GM18909 (cell line): ENCODE measurements around the gene TMEM259.

ENCODE experiments used
- ATAC-seq: cut with Tn5 transposase; IDR thresholded peaks from one replicate; pipeline ENCODE4 v1.9.1; 2021; ENCODE audit warnings: mild to moderate bottlenecking; ENCODE audit not compliant: unreplicated experiment, poor library complexity

TMEM259 gene

DNA sequence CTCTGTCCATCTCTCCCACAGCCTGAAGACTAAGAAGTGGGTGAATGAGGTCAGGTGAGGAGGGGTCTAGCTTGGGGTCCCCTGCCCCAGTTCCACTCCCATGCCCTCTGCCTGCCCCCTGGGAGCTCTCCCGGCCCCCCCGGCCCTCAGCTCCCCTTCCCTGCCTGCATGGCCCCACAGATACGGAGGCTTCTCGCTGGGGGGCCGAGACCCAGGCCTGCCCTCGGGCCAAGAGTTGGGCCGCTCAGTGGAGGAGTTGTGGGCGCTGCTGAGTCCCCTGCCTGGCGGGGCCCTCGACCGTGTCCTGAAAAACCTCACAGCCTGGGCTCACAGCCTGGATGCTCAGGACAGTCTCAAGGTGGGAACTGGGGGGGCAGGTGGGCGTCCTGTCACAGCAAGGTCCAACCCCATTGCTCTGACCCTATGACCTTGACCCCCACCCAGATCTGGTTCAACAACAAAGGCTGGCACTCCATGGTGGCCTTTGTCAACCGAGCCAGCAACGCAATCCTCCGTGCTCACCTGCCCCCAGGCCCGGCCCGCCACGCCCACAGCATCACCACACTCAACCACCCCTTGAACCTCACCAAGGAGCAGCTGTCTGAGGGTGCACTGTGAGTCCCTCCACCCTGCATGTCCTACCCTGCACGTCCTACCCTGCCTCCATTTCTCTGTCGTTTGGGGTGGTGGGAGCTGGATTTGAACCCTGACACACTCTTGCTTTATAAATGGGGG, 35.1 kb upstream of the TMEM259 start:
- no peak for ATAC-seq

DNA sequence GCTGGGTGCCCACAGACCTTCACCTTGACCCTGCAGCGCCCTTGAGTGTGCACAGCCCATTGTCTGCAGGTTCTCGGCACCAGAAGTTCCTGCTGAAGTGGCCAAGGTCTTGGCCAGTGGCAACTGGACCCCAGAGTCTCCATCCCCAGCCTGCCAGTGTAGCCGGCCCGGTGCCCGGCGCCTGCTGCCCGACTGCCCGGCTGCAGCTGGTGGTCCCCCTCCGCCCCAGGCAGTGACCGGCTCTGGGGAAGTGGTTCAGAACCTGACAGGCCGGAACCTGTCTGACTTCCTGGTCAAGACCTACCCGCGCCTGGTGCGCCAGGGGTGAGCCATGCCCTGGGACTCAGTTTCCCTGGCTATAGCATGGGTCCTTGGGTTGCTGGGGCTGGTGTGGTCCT, 34.1 kb upstream of the TMEM259 start:
- ATAC-seq = no peak

DNA sequence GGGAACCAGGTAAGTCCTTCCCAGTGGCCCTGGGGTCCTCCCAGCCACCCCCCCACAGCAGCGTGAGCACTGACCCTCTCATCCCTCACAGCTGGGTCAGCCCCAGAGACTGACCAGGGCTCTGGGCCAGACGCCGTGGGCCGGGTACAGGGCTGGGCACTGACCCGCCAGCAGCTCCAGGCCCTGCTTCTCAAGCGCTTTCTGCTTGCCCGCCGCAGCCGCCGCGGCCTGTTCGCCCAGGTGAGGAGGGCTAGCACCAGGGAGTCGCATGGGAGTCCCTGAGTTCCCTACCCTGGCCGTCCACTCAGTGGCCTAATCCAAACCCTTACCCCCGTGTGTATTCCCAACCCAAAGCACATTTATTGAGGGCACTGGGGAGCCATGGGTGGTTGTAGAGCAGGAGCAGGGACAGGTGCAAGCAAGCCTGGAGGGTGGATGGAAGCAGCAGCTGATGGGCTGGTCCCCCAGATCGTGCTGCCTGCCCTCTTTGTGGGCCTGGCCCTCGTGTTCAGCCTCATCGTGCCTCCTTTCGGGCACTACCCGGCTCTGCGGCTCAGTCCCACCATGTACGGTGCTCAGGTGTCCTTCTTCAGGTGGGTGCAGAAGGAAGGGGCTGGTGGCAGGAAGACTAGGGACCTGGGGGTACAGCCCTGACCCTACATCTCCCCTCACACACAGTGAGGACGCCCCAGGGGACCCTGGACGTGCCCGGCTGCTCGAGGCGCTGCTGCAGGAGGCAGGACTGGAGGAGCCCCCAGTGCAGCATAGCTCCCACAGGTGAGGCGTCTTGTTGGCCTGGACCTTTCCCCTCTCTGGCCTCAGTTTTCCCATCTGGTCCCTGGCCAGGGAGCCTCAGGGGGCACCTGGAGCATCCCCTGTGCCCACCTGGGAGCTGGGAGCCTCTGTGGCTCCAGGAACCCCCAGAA, 33.4 kb upstream of the TMEM259 start:
- ATAC-seq = no peak

DNA sequence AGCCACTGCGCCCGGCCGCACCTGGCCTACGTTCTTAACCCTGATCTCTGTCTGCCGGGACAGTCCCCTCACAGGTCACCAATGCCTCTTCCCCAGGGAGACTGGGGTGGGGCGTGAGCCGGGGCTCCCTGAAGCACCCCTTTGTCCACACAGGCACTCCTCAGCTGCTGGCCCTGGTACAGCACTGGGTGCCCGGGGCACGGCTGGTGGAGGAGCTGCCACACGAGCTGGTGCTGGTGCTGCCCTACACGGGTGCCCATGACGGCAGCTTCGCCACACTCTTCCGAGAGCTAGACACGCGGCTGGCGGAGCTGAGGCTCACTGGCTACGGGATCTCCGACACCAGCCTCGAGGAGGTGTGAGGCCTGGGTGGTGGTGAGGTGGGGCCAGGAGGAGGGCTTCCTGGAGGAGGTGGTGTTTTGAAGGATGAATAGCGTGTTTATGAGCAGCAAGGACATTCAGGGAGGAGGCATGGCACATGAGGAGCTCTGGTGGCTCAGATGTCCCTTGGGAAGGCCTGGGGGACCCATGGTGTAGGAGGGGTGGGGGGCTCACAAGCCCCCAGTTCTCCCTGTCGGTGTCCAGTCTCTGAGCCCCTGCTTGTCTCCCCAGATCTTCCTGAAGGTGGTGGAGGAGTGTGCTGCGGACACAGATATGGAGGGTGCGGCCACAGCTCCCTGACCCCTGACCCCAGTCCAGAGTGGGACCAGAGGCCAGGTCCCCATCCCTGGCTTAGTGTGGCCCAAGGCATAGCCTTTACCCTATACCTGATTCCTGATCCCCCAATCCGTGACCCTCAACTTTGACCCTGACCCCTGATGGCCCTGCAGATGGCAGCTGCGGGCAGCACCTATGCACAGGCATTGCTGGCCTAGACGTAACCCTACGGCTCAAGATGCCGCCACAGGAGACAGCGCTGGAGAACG, 32.5 kb upstream of the TMEM259 start:
- ATAC-seq = no peak

DNA sequence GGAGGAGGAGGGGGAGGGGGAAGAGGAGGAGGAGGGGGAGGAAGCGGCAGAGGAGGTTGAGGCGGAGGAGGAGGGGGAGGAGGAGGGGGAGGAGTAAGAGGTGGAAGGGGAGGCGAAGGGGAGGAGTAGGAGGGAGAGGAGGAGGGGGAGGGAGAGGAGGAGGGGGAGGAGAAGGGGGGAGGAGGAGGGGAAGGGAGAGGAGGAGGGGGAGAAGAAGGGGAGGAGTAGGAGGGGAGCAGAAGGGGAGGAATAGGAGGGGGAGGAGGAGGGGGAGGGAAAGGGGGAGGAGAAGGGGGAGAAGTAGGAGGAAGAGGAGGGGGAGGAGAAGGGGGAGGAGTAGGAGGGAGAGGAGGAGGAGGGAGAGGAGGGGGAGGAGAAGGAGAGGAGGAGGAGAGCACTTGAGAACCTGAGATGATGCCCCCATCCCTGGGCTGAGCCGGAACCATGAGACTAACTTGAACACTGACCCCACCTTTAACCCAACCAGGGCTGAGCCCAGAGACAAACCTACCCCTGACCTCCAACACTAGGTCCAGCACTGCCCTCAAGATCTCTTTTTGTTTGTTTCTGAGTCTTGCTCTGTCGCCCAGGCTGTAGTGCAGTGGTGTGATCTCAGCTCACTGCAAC, 31.5 kb upstream of the TMEM259 start:
- no peak for ATAC-seq

DNA sequence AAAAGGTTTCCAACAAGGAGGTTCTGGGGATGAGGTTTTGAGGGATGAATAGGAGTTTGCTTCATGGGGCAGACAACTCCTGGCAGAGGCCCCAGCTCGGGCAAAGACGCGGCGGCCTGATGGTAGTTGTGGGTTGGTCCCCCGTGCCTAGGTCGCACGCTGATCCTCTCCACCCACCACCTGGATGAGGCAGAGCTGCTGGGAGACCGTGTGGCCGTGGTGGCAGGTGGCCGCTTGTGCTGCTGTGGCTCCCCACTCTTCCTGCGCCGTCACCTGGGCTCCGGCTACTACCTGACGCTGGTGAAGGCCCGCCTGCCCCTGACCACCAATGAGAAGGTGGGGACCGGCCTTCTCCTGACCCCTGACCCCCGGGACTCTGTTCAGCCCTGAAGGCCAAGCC, 30.9 kb upstream of the TMEM259 start:
- ATAC-seq = no peak

DNA sequence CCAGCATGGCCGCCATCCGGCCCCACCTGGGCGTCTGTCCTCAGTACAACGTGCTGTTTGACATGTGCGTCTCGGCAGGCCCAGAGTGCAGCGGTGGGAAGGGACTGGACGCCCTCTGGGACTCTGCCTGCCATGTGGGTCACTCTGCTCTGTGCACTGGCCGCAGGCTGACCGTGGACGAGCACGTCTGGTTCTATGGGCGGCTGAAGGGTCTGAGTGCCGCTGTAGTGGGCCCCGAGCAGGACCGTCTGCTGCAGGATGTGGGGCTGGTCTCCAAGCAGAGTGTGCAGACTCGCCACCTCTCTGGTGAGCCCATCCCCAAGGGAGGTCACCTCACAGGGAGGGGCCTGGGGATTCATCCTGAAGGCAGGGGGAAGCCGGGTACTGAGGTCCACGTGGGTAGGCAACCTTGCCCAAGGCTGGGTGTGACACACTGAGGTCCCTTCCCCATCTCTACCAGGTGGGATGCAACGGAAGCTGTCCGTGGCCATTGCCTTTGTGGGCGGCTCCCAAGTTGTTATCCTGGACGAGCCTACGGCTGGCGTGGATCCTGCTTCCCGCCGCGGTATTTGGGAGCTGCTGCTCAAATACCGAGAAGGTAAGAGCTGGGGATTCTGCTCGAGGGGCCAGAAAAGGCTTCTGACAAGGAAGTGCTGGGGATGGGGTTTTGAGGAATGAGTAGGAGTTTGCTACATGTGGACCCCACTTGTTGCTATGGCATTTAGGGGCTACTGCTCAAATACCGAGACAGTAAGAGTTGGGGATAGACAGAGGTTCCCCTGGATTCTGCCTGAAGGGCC, 30.3 kb upstream of the TMEM259 start:
- ATAC-seq = no peak

DNA sequence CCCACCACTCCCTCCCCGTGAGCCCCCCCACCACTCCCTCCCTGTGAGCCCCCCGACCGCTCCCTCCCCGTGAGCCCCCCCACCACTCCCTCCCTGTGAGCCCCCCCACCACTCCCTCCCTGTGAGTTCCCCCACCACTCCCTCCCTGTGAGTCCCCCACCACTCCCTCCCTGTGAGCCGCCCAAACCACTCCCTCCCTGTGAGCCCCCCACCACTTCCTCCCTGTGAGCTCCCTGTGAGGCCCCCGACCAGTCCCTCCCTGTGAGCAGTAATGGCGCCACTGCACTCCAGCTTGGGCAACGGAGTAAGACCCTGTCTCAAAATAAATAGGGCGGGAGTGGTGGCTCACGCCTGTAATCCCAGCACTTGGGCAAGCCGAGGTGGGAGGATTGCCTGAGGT, 28.9 kb upstream of the TMEM259 start:
- ATAC-seq = no peak

DNA sequence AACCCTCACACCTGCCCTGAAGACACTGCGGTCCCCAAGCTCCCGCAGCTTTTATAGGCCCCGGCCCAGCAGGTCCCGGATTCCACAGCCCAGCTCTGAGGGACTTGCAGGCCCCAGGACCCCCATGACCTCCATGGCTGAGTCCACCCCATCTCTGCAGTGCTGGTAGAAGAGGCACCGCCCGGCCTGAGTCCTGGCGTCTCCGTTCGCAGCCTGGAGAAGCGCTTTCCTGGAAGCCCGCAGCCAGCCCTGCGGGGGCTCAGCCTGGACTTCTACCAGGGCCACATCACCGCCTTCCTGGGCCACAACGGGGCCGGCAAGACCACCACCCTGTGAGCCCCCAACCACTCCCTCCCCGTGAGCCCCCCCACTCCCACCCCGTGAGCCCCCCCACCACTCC, 28.2 kb upstream of the TMEM259 start:
- ATAC-seq = no peak

DNA sequence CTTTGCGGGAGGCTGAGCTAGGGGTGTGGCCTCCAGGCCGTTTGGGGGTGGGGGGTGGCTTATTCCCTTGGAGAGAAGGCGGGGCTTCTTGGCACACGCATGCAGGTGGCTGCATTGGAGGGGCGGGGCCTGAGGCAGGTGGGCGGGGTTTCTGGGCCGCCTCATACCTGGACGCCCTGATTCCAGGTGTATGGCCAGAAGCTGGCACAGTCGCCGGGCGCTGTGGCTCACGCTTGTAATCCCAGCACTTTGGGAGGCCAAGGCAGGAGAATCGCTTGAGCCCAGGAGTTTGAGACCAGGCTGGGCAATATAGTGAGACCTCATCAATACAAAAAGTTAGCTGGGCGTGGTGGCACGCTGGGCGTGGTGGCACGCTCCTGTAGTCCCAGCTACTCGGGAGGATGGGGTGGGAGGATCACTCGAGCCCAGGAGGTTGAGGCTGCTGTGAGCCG, 26.8 kb upstream of the TMEM259 start:
- ATAC-seq = no peak

DNA sequence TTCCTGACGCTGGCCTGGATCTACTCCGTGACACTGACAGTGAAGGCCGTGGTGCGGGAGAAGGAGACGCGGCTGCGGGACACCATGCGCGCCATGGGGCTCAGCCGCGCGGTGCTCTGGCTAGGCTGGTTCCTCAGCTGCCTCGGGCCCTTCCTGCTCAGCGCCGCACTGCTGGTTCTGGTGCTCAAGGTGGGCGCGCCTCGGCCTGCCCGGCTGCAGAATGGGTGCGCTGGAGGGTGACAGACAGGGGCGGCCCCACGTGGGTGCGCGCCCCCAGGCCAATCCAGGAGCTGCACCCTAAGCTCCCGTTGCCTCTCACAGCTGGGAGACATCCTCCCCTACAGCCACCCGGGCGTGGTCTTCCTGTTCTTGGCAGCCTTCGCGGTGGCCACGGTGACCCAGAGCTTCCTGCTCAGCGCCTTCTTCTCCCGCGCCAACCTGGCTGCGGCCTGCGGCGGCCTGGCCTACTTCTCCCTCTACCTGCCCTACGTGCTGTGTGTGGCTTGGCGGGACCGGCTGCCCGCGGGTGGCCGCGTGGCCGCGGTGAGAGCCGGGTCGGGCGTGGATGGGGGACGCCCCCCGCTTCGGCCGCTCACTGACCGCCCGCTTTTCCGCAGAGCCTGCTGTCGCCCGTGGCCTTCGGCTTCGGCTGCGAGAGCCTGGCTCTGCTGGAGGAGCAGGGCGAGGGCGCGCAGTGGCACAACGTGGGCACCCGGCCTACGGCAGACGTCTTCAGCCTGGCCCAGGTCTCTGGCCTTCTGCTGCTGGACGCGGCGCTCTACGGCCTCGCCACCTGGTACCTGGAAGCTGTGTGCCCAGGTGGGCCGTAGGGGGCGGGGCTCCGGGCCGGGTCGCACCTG, 26.1 kb upstream of the TMEM259 start:
- ATAC-seq = no peak

DNA sequence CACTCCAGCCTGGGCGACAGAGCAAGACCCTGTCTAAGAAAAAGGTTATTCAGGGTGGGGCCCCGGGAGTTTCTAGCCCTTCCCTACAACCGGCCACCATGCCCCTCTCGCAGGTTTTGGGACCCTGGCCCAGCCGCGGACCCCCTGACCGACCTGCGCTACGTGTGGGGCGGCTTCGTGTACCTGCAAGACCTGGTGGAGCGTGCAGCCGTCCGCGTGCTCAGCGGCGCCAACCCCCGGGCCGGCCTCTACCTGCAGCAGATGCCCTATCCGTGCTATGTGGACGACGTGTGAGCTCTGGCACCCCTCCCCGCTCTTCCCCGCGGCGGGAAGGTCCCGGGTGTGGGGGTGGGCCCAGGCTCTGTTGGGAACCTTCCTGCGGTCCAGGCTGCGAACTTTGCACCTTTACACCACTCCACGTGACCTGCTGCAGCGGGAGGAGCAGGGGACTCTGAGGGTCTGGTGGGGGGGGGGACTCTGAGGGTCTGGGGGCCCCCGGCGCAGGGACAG, 25.2 kb upstream of the TMEM259 start:
- ATAC-seq = no peak

DNA sequence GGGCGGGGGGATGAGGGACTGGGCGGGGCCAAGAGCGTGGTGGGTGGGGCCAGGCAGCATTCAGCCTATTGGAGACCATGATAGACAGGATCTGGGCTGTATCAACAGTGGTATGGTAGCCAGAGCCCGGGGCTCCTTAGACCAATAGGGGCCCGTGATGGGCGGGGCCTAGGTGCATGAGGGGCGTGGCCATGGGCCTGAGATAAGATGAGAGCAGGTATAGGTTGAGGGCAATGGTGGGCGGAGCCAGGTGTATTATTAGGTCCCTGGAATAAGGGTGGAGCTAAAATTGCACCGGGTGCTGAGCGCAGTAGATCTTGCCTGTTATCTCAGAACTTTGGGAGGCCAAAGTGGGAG, 24.3 kb upstream of the TMEM259 start:
- no peak for ATAC-seq

DNA sequence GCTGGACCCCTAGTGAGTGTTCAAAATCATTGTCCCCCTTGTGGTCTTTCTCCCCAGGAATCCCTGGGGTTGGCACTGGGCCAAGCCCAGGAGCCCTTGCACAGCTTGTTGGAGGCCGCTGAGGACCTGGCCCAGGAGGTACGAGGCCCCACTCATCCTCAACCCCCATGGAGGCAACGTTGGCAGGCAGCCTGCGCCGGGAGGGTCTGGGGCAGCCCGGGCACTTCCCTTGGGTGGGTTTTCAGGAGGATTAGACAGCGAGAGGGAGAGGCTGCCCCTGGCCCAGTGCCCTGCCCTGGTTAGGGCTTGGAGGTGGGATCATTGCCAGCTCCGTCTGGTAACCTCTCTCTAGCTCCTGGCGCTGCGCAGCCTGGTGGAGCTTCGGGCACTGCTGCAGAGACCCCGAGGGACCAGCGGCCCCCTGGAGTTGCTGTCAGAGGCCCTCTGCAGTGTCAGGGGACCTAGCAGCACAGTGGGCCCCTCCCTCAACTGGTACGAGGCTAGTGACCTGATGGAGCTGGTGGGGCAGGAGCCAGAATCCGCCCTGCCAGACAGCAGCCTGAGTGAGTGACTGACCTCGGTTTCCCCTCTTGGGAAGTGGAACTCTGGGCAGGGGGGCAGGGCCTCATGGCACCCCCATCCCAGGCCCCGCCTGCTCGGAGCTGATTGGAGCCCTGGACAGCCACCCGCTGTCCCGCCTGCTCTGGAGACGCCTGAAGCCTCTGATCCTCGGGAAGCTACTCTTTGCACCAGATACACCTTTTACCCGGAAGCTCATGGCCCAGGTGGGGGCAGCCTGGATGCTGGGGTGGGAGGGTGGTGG, 22.0 kb upstream of the TMEM259 start:
- no peak for ATAC-seq

DNA sequence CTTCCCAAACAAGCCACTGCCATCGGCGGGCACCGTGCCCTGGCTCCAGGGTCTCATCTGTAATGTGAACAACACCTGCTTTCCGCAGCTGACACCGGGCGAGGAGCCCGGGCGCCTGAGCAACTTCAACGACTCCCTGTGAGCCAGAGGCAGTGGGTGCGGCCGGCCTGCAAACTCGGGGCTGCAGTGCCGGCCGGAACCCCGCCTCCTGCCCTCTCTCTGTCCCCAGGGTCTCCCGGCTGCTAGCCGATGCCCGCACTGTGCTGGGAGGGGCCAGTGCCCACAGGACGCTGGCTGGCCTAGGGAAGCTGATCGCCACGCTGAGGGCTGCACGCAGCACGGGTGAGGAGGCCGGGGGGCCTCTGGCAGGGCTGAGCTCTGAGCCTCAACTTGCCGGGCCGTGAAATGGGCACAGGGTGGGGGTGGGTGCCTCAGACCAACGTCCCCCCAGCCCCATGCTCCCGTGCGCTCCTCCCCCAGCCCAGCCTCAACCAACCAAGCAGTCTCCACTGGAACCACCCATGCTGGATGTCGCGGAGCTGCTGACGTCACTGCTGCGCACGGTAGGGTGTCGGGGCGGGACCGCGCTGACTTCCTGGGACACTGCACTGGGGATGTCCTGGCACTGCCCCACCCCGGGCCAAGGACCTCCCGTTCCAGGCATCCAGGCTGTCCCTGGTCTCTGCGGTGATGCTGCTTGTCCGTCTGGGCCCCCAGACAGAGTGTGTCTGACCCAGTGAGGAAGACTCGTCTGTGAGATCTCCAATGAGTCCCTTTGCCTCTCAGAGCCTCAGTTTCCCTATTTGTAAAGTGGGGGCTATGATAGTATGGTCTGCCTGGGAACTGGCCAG, 21.1 kb upstream of the TMEM259 start:
- no peak for ATAC-seq

DNA sequence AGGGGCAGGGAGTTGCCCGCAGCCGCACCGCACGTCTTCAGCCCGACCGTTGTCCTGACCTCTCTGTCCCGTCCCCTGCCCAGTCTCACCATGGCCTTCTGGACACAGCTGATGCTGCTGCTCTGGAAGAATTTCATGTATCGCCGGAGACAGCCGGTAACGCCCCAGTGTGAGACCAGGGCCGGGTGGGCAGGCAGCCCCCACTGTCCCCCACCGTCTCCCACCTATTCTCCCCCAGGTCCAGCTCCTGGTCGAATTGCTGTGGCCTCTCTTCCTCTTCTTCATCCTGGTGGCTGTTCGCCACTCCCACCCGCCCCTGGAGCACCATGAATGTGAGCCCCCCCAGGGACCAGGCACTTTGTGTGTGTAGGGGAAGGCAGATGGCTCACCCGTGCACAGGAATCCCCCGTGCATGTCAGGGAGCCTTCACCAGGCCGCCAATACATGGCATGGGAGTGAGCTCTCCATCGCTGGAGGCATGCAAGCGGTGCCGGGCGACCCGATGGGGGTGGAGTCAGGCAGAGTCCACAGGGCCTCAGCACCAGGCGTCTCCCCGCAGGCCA, 20.4 kb upstream of the TMEM259 start:
- no peak for ATAC-seq
